LNCAP (cell line): Measurements from ENCODE around the gene NXPE3.

Experiments used
- CTCF ChIP-seq: fragments of 450-650 bp; IDR thresholded peaks from 2 replicates; pipeline ENCODE4 v1.5.1; 2017; ENCODE audit warnings: mild to moderate bottlenecking

Gene NXPE3

GRCh38 chr3:101851850-101852714 is 73.1 kb downstream of the NXPE3 start:
- no peak for TF ChIP-seq CTCF

GRCh38 chr3:101852983-101853840 is 74.2 kb downstream of the NXPE3 start:
- TF ChIP-seq CTCF: no peak

- TF ChIP-seq CTCF: no peak
Observed at GRCh38 chr3:101853982-101854381, 75.0 kb downstream of the NXPE3 start.

- TF ChIP-seq CTCF: no peak
Observed at GRCh38 chr3:101854608-101855304, 75.7 kb downstream of the NXPE3 start.

- no peak for TF ChIP-seq CTCF
Observed at GRCh38 chr3:101857301-101857741, 78.3 kb downstream of the NXPE3 start.

GRCh38 chr3:101858464-101859030 is 79.5 kb downstream of the NXPE3 start:
- TF ChIP-seq CTCF: no peak

GRCh38 chr3:101859882-101860448 is 81.0 kb downstream of the NXPE3 start:
- TF ChIP-seq CTCF: no peak
